Measurements from ENCODE around the gene DIS3L2. TPM values are rescaled to one million over a fixed set of nuclear protein-coding genes. Genes with fewer than 3 reads are reported as not detected.

Gene DIS3L2
- total RNA-seq, 3 donors from 2014 or later, result 28.5 to 43.0 (median 42.5) TPM

GRCh38 chr2:232372231-232373208 is 411.0 kb downstream of the DIS3L2 start:
- no peak for DNase-seq
- H3K4me3 ChIP-seq, result no peak overlapping the region

DNA sequence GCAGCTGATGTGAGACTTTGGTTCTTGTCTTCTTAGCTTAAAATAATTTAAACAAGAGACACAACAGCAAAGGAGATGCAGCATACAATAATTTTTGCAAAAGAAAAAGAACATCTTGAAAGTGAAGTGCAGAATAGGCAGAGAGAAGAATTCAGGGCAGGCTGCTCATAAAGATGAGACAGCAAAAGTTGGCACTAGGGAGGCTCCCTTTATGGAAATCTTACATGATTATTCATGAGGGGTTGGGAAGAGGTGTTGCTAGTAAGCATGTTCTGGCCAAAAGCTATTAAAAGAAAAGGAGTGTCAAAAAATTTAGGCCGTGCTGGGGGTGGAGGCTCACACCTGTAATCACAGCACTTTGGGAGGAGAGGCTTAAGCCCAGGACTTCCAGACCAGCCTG is 412.8 kb downstream of the DIS3L2 start:
- intact Hi-C loops (cut with DNase I, micrococcal nuclease), result no loop called here
- DNase-seq, result no peak
- no peaks in the 10 kb centered on the region for H3K4me1 ChIP-seq (ENCODE audit: low read depth)
- no peak for ATAC-seq
- TF ChIP-seq, protein P1, sequence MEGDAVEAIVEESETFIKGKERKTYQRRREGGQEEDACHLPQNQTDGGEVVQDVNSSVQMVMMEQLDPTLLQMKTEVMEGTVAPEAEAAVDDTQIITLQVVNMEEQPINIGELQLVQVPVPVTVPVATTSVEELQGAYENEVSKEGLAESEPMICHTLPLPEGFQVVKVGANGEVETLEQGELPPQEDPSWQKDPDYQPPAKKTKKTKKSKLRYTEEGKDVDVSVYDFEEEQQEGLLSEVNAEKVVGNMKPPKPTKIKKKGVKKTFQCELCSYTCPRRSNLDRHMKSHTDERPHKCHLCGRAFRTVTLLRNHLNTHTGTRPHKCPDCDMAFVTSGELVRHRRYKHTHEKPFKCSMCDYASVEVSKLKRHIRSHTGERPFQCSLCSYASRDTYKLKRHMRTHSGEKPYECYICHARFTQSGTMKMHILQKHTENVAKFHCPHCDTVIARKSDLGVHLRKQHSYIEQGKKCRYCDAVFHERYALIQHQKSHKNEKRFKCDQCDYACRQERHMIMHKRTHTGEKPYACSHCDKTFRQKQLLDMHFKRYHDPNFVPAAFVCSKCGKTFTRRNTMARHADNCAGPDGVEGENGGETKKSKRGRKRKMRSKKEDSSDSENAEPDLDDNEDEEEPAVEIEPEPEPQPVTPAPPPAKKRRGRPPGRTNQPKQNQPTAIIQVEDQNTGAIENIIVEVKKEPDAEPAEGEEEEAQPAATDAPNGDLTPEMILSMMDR (IDR thresholded peaks at IDR 0.05), result no peak
- no peaks in the 10 kb centered on the region for H3K36me3 ChIP-seq (ENCODE audit: low read depth)
- no peaks in the 10 kb centered on the region for H3K9me3 ChIP-seq
- H3K4me3 ChIP-seq, result no peak overlapping the region

More at GRCh38 chr2:232372231-232373208, 411.0 kb downstream of the DIS3L2 start:
- TF ChIP-seq, protein P1 (IDR thresholded peaks at IDR 0.05), result no peak
- intact Hi-C loops (cut with DNase I, micrococcal nuclease), result no loop called here
- no peaks in the 10 kb centered on the region for H3K9me3 ChIP-seq
- H3K4me1 ChIP-seq (ENCODE audit: low read depth), result no peaks in the 10 kb centered on the region
- no peak for ATAC-seq
- no peaks in the 10 kb centered on the region for H3K36me3 ChIP-seq (ENCODE audit: low read depth)

DNA sequence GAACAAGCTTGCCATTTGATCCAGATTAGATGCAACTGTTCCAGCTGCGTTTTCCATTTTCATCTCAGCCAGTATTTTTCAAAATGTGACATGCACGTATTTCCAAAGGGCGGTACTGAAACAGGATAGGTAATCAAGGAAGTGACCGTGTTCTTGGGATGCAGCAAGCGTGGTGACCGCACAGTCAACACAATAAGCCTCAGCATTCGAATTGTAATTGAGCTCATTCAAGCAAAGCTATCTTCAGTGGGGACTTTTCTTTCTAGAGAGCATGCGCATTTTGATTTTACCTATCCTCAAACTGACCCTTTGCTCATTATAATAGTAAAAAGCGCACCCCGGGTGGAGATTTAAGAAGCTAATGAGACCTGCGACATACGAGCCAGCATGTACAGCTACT is 413.7 kb downstream of the DIS3L2 start:
- no peak for ATAC-seq
- no peaks in the 10 kb centered on the region for H3K9me3 ChIP-seq
- no peak overlapping the region for H3K4me3 ChIP-seq
- intact Hi-C loops (cut with DNase I, micrococcal nuclease), result no loop called here
- no peaks in the 10 kb centered on the region for H3K36me3 ChIP-seq (ENCODE audit: low read depth)
- TF ChIP-seq, protein P1 (IDR thresholded peaks at IDR 0.05), result no peak
- no peaks in the 10 kb centered on the region for H3K4me1 ChIP-seq (ENCODE audit: low read depth)
- DNase-seq, result no peak

DNA sequence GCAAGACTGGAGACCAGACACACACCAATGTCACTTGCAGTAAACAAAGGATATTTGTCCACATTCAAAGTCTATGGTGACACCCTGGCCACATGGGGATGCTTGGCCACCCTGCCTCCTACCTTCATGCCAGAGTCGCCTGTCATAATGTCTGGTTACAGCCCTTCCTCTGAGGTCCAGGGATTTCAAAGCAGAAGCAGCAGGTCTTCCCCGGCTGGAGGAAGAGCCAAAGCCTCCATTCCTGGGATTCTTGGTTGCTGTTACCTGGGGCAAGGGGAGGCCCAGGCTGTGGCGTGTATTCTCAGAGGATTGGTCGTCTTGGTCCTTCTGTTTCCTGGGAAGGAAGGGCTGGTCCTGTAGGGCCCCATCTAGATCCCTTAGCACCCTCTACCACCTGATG is 414.7 kb downstream of the DIS3L2 start:
- H3K4me1 ChIP-seq (ENCODE audit: low read depth), result no peaks in the 10 kb centered on the region
- no peak for DNase-seq
- no peaks in the 10 kb centered on the region for H3K9me3 ChIP-seq
- TF ChIP-seq, protein P1 (IDR thresholded peaks at IDR 0.05), result no peak
- no peak overlapping the region for H3K4me3 ChIP-seq
- intact Hi-C loops (cut with DNase I, micrococcal nuclease), result no loop called here
- no peak for ATAC-seq
- H3K36me3 ChIP-seq (ENCODE audit: low read depth), result no peaks in the 10 kb centered on the region

GRCh38 chr2:232376713-232377112 is 415.2 kb downstream of the DIS3L2 start:
- Histone ChIP-seq H3K9me3 (no peaks in the 10 kb centered on the region), H3K4me1 (ENCODE audit: low read depth) (no peaks in the 10 kb centered on the region), H3K4me3 (no peak overlapping the region), H3K36me3 (ENCODE audit: low read depth) (no peaks in the 10 kb centered on the region)
- ATAC-seq (no peak), DNase-seq (no peak)
- TF ChIP-seq, protein P1 (IDR thresholded peaks at IDR 0.05), result no peak
- intact Hi-C loops (cut with DNase I, micrococcal nuclease), result no loop called here

Measured in mucosa of descending colon (tissue), 3 donors.